A172 (cell line): ENCODE results near the gene APLNR. TPM values are rescaled to one million over a fixed set of nuclear protein-coding genes. Genes with fewer than 3 reads are reported as not detected.

ENCODE experiments used
- DNase-seq: peaks from one replicate; pipeline ENCODE4 v3.0.0-alpha.2; 2015; ENCODE audit warnings: low spot score
- total RNA-seq: library from RNA; depleted of rRNA; stranded (reverse); fragments of >200 nt; shearing (Covaris generic); gene quantifications from 2 replicates; pipeline ENCODE4 v1.2.3, GENCODE V29; 2014

APLNR gene
- total RNA-seq, 1 experiment from 2014 or later = 0.03 TPM

GRCh38 chr11:57251491-57252104, 14.5 kb upstream of the APLNR start:
- DNase-seq = no peak

GRCh38 chr11:57251037-57251436, 14.0 kb upstream of the APLNR start:
- no peak for DNase-seq

GRCh38 chr11:57249384-57250319, 12.6 kb upstream of the APLNR start:
- DNase-seq = peak; percentile 64

- DNase-seq = peak; percentile 73
These were observed 11.8 kb upstream of the APLNR start for GRCh38 chr11:57248780-57249383.

- no peak for DNase-seq
These were observed 7.9 kb upstream of the APLNR start for GRCh38 chr11:57244911-57245310.

GRCh38 chr11:57241353-57241972, 4.4 kb upstream of the APLNR start:
- DNase-seq = no peak

- DNase-seq = no peak
These were observed 3.7 kb upstream of the APLNR start for GRCh38 chr11:57240757-57241156.

- DNase-seq = no peak
These were observed 3.0 kb upstream of the APLNR start for GRCh38 chr11:57240007-57240406.

- DNase-seq = no peak
These were observed 2.3 kb upstream of the APLNR start for GRCh38 chr11:57239348-57239747.

- no peak for DNase-seq
These were observed 1.0 kb downstream of the APLNR start for GRCh38 chr11:57235761-57236703.

- DNase-seq = no peak
These were observed 3.3 kb downstream of the APLNR start for GRCh38 chr11:57233702-57234101.

GRCh38 chr11:57231539-57232253, 5.4 kb downstream of the APLNR start:
- no peak for DNase-seq

- no peak for DNase-seq
These were observed 6.1 kb downstream of the APLNR start for GRCh38 chr11:57230791-57231538.

- DNase-seq = no peak
These were observed 6.7 kb downstream of the APLNR start for GRCh38 chr11:57230316-57230715.

- no peak for DNase-seq
These were observed 8.4 kb downstream of the APLNR start for GRCh38 chr11:57228600-57228999.

- DNase-seq = peak; percentile 59
These were observed 12.5 kb downstream of the APLNR start for GRCh38 chr11:57224537-57224936.

GRCh38 chr11:57224128-57224527, 12.9 kb downstream of the APLNR start:
- no peak for DNase-seq

GRCh38 chr11:57223601-57224000, 13.4 kb downstream of the APLNR start:
- DNase-seq = no peak

GRCh38 chr11:57222239-57222638, 14.8 kb downstream of the APLNR start:
- no peak for DNase-seq
